GM19238 (cell line): Measurements from ENCODE around the gene GRM1.

ENCODE experiments used
- DNase-seq: peaks from one replicate; pipeline ENCODE4 v3.0.0; 2011; ENCODE audit warnings: low spot score; ENCODE audit not compliant: insufficient read length

GRM1 gene

GRCh38 chr6:146364816-146365594 is 336.1 kb downstream of the GRM1 start:
- DNase-seq, result no peak

DNA sequence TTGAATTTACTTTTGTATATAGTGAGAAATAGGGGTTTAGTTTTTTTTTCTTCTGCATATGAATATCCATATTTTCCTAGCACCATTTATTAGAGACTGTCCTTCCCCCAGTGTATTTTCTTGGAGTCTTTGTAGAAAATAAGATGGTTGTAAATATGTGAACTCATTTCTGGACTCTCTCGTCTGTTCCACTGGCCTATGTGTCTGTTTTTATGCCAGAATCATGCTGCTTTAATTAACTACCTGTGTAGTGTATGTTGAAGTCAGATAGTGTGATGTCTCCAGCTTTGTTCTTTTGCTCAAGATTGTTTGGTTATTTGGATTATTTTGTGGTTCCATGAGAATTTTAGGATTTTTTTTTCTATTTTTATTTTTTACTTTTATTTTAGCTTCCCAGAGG is 338.2 kb downstream of the GRM1 start:
- no peak for DNase-seq

DNA sequence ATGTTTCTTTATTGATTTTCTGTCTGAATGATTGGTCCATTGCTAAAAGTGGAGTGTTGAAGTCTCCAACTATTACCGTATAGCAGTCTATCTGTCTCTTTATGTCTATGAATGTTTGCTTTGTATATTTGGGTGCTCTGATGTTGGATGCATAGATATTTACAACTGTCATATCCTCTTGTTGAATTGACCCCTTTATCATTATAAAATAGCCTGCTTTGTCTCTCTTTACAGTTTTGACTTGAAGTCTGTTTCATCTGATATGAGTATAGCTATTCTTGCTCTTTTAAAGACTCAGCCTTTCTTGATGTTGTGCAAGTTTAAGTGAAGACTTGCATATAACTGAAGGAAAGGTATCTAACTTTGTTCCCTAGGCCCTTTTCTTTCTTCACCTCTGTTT is 341.0 kb downstream of the GRM1 start:
- no peak for DNase-seq

DNA sequence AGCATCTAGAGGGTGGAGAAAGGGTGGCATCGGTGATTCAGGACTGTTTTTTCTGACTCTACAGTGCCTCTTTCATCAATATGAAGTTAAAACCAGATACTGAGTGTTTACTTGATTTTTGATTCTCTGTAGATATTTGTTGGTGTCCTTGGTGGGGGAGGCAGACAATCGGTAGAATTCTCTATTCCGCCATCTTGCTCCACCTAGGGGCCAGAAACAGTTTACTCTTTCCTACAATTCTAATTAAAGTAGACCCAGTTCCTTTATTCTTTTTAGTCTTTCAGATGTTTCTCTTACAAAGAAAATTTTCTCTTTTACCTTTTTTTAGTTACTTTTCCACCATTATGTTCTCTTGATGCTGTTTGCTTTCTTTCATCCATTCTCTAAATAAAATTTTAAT is 352.6 kb downstream of the GRM1 start:
- no peak for DNase-seq

GRCh38 chr6:146388736-146389364 is 360.0 kb downstream of the GRM1 start:
- DNase-seq, result no peak

- no peak for DNase-seq
These were observed 360.9 kb downstream of the GRM1 start for GRCh38 chr6:146389740-146390139.

DNA sequence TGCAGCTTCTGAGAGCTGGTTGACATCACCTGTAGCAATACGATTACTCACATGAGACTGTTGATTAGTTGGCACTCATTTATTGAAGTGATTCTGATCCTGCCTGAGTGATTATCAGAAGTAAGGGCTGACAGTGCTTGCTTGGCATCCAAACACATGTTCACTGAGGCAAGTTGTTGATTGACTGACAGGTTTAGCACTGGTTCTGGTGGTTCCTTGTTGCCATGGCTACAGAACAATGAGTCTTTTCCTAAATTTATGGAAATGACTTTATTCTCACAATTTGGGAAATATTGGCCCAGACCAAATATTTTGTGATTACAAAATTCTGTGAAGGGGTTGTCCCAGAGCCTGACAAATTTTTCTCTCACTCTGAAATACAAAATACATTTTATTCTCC is 368.8 kb downstream of the GRM1 start:
- no peak for DNase-seq

DNA sequence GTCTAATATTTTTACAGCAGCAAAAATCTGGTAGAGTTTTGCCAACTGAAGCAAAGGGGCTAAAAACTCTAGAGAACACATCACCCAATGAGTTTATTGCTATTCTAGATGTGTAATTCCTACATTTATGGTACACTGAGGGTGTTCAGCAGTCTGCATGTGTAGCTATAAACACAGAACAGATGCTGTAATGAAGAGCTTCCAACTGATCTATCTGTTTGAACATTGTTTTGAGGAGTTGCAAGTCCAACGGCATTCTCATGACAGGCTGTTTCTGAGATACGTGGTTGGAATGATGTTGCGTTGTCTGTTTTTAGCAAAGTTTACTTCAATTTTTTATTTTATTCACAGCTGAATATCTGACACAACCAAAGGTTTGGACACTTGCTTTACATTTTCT is 373.6 kb downstream of the GRM1 start:
- DNase-seq, result no peak

DNA sequence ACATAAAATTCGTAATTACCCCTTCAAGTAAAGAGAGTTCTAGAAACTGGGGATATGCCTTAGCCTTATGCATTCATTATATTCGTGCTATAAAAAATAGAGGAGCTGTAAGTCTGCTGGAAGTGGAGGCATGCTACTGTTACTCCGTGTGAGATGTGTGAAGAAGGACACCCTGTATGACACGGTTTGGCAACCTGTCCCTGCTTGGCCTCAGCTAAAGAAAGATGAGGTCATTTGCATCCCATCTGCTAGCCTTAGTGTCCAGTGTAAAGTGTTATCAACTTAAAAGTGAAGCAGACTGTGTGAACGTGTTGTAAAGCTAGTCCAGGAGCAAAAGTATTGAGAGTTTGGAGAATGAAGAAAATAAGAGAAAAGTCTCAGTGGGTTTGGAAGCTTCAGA is 379.7 kb downstream of the GRM1 start:
- no peak for DNase-seq

- no peak for DNase-seq
These were observed 382.2 kb downstream of the GRM1 start for GRCh38 chr6:146410851-146411595.

GRCh38 chr6:146419576-146419975 is 390.7 kb downstream of the GRM1 start:
- no peak for DNase-seq

- no peak for DNase-seq
These were observed 391.4 kb downstream of the GRM1 start for GRCh38 chr6:146420255-146420654.

DNA sequence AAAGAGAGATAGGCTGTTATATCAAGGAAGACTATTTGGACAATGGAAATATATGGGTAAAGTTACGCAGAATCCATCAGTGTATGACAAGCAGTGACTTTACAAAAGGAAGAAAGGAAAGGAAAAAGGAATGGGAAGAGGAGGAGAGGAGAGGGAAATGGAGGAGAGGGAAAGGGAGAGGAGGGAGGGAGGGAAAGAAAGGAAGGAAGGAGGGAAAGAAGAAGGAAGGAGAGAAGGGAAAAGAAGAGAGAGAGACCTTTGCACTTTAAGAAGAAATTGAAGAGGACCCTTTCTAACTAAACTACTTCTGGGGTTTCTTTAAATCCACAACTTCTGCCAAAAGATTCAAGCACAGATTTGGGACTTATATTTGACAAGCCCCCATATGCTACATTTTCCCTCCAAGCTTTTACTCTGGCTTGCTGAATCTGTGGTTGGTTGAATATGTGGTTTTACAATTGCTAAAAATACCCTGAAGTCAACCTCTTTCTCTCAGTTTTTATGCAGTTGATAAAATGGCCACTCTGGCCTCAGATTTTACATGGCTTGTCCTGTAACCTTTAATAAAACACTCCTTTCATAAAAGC is 394.0 kb downstream of the GRM1 start:
- DNase-seq, result no peak

DNA sequence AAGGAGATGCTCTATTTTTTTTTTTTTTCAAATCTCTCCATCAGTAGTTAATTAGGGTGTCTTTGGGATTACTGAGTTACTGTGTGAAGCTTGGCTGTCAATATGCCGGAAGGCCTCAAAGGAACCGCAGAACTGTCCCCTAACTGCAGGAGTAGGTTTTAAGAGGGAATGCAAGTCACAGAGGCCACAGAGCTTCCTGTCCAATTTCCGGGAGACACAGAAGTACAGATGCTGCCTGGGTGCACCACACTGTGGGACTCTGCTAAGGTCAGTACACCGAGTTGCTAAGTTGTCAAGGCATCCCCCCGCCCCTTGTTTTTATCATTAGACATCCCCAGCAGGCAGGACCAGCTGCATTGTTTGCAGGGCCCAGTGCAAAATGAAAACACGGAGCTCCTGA is 394.6 kb downstream of the GRM1 start:
- DNase-seq, result no peak

- DNase-seq, result no peak
These were observed 397.7 kb downstream of the GRM1 start for GRCh38 chr6:146426516-146426915.

DNA sequence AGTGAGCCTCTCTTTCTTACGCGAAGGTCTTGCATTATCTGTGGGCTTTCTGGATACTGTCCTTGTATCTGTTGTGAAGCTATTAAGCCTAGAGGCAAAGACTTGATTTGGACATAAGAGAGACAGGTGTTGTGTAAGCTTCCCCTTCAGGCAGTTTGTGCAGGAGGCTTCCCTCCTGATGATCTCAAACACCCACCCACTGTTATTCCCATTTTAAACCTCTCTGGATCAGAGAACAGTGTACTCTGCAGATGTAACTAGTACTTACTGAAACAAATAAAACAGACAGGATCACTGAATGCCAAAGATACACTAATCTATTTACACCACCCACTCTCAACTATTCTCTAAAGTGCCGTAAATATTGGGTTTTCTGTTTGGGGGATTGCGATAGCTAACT is 401.0 kb downstream of the GRM1 start:
- no peak for DNase-seq

DNA sequence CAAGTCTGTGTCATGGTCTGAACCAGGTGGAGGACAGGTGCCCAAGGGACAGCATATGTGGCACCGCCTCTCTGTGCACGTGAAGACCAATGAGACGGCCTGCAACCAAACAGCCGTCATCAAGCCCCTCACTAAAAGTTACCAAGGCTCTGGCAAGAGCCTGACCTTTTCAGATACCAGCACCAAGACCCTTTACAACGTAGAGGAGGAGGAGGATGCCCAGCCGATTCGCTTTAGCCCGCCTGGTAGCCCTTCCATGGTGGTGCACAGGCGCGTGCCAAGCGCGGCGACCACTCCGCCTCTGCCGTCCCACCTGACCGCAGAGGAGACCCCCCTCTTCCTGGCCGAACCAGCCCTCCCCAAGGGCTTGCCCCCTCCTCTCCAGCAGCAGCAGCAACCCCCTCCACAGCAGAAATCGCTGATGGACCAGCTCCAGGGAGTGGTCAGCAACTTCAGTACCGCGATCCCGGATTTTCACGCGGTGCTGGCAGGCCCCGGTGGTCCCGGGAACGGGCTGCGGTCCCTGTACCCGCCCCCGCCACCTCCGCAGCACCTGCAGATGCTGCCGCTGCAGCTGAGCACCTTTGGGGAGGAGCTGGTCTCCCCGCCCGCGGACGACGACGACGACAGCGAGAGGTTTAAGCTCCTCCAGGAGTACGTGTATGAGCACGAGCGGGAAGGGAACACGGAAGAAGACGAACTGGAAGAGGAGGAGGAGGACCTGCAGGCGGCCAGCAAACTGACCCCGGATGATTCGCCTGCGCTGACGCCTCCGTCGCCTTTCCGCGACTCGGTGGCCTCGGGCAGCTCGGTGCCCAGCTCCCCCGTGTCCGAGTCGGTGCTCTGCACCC is 405.2 kb downstream of the GRM1 start:
- DNase-seq, result no peak

DNA sequence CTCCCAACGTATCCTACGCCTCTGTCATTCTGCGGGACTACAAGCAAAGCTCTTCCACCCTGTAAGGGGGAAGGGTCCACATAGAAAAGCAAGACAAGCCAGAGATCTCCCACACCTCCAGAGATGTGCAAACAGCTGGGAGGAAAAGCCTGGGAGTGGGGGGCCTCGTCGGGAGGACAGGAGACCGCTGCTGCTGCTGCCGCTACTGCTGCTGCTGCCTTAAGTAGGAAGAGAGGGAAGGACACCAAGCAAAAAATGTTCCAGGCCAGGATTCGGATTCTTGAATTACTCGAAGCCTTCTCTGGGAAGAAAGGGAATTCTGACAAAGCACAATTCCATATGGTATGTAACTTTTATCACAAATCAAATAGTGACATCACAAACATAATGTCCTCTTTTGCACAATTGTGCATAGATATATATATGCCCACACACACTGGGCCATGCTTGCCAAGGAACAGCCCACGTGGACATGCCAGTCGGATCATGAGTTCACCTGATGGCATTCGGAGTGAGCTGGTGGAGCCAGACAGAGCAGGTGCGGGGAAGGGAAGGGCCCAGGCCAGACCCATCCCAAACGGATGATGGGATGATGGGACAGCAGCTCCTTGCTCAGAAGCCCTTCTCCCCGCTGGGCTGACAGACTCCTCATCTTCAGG is 406.0 kb downstream of the GRM1 start:
- no peak for DNase-seq

GRCh38 chr6:146441907-146442306 is 413.0 kb downstream of the GRM1 start:
- DNase-seq, result no peak

DNA sequence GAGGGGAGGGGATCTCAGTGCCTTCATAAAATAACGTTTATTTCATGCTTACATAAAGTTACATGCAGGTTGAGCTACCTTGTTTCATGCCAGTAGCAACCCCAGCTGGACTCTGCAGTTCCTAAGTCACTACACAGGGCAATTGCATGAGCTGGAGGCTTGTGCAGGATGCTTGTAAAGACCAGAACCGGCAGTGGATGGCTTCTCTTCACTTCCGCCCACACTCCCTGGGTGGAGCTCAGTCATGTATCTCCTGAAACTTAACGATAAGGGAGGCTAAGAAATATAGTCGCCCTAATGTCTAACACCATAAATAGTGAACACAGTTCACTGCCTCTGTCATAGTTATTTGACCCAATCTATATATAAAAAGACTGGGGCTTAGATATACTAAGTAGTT is 415.3 kb downstream of the GRM1 start:
- no peak for DNase-seq

DNA sequence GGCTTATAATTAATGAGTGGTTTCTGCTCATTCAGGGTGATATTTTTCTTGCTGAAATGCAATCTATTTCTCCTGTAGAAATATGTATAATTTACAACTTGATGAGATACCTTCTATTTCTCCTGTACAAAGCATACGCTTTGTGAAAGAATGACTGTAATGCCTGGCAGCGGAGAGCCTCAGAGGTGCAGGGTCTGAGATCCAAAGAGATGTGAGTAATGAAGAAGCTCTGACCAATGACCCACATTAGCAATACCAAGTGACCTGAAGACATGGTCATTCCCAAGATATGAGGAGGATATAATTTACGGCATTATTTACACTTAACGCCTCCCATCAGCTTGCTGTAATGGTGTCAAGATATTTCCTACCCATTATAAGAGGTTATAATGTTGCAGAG is 416.4 kb downstream of the GRM1 start:
- no peak for DNase-seq
